ENCODE data around the gene CALM3.

Gene CALM3

DNA sequence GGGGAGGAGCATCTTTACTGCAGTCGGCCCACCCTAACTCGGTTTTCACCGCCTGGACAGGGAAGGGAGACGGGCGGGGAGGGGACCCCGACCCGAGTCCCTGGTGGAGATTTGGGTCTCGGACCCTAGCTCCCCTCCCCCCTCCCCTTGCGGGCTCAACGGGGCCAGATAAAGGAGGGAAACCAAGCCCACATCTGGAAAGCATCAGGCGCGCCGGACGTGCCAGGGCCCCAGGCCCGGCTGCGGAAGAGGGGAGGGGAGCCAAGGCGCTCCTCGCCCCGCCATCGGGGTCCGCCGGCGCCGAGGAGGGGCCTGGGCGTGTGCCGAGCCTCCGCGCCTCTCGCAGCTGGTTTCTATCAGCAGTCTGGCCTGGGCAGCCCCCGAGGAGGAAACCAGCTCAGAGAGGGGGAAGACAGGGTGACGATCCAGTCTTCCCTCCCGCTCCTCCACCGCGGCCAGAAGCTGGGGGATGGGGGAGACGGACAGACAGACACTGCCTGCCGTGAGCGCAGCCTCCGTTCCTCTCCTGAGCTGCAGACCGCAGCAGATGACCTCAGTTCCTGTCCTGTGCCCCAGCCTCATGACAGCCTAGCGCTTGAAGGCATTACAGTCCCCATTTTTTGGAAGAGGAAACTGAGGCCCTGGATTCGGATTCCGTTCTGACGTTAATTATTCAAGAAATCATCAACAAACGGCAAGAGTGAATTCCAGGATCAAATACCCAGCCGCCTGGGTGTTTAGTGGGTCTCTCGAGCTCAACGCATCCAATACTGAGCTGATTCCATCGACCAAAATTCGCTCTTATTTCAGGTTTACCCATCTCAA, 38.4 kb downstream of the CALM3 start:
- DNase-seq (ENCODE audit: low spot score): peak; percentile 83

DNA sequence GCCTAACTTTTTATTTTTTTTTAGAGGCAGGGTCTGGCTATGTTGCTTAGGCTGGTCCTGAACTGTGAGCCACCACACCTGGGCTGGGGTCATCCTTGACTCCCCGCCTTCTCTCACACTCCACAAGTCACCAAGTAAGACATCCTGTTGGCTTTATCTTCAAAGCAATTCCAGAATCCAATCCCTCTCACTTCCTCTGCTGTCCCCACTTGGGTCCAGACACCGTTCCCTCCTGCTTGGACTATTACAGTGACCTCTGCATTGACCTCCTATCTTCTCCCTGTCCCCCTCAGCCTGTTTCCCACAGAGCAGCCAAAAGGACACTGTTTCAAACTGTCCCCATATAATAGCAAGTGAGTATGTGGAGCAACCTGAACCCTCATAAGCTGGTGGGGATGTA, 39.5 kb downstream of the CALM3 start:
- no peak for DNase-seq (ENCODE audit: low spot score)

DNA sequence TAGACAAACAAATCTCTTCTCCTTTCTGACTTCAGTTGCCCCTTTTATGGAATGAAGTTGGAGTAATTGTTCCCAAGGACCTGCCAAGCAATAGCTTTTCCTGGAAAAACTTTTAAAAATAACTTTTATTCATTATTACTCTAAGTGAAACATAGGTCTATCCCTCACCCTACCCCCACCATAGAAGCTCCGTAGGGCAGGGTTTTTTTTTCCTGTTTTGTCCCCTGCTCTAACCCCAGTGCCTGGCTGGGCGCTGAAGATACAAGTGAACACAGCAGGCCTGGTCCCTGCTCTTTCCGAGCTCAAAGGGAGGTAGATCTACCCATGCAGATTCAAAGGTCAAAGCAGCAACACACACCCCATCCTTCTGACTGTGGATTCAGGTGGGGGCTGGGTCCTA, 43.6 kb downstream of the CALM3 start:
- no peak for DNase-seq (ENCODE audit: low spot score)

DNA sequence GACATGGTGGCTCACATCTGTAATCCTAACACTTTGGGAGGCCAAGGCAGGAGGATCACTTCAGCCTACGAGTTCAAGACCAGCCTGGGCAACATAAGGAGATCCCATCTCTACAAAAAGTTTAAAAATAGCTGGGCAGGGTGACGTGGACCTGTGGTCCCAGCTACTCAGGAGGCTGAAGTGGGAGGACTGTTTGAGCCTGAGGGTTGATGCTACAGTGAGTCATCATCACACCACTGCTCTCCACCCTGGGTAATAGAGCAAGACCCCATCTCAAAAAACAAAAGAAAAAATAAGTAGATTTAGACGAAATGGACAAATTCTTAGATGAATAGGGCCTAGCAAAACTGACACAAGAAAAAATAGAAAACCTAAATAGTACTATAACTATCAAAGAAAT, 45.3 kb downstream of the CALM3 start:
- DNase-seq (ENCODE audit: low spot score): no peak

DNA sequence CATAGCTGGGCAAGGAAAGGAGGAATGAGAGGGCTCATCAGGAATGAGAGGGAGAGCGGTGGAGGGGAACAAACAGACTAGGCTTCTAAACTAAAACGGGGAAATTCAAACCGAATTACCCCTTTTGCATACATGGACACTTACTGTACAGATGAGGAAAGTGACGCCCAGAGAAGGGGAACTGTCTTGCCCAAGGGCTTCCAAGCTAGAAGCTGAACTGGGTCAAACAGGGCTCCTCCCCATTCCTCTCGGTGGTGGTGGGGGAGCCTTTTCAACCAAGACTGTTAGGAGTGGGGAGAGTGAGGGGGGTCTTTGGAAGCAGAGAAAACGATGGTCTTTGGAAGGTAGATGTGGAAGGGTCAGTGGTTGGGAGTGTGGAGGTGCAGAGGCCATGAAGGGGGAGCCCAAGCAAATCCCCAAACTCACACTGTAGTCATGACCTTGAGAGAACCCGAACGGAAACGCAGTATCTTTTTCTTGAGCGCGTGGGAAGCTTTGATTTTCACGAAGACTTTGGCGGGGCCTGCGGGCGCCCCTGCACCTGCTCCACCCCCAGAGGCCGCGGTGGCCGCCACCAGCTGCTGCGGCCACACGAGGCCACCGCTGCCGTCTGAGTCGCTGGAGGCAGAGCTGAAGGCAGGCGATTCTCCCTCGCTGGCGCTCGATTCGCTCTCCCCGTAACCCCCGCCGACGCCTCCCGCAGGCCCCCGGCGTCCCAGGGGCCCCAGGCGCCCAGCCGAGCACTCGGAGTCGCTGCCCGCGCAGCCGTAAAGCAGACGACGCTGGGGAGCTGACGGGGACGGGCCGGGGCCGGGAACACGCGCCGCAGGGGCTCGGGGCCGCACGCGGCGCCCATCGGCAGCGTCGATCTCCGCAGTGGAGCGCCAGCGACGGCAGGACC, 47.2 kb downstream of the CALM3 start:
- DNase-seq (ENCODE audit: low spot score): no peak

DNA sequence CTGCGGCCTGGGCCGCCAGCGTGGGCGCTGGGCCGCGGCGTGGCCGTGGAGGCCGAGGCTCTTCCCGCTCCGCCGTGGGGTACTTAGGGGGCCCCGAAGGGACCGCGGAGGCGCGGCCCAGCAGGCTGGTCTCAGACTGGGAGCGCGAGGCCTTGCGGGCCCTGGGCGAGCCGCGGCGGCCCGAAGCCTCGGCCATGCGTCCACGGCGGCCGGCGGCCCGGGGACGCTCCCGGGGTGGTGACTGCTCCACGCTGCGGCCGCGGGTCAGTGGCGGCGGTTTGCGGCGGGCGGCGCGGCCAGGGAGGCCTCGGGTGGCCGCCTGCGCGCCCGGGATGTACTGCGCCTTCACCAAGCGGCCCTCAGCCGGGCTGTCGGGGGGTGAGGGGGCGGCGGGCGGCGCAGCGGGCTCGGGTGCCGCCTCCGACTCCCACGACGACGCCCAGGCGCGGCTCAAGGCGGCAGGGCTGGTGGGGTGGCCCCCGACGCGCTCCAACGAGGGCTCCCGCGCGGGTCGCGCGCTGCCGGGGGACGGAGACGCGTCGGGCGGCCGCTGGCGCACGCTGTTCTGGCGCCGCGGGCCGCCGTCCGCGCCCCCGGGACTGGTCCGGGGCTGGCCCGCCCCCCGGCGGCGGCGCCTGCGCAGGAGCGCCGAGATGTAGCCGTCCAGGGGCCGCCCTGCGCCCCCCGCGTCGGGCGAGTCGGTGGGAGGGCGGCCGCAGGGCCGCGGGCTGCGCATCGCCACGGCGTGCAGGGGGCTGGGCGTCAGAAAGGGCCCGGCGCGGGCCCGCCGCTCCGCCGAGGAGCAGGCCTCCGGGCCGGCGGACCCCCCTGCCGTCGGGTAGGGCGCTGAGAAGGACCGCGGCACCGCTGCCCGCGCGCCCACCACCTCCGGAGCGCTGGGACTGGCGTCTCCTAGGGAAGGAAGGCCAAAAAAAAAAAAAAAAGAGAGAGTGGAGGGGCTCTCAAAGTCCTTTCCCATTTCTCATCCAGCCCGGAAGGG, 48.1 kb downstream of the CALM3 start:
- DNase-seq (ENCODE audit: low spot score): no peak

DNA sequence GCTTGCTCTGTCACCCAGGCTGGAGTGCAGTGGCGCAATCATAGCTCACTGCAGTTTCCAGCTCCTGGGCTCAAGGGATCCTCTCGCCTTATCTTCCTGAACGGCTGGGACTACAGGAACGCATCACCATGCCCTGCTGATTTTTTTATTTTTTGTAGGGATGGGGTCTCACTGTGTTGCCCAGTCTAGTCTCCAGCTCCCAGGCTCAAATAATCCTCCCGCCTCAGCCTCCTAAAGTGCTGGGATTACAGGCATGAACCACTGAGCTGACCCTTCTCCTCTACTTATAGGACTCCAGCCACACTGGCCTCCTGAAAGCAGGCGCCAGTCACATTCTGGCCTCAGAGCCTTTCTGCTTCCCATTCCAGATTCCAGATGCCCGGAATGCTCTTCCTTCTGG, 49.3 kb downstream of the CALM3 start:
- no peak for DNase-seq (ENCODE audit: low spot score)

DNA sequence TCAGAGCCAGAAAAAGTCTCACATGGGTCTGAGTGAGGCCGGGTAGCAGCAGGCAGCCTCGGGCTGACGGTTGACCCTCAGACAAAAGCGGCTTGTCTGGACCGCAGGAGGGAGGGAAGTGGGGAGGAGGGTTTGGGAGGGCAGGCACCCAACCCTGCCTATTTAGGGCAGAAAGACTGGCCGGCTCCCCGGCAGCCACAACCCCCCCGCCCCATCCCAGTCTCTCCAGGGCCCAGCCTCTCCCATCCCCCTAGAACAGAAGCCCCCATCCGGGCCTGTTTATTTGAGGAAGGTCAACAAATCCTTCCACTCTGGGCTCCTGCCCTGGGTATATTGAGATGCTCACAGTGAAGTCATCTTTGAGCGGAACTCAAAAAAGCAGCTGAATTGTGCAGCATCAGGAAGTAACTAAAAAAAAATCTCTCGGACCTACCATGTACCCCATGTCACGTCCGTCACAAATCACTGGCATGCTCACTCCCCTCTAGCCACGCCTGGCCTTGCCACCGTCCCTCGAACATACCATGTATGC, 53.6 kb downstream of the CALM3 start:
- no peak for DNase-seq (ENCODE audit: low spot score)

DNA sequence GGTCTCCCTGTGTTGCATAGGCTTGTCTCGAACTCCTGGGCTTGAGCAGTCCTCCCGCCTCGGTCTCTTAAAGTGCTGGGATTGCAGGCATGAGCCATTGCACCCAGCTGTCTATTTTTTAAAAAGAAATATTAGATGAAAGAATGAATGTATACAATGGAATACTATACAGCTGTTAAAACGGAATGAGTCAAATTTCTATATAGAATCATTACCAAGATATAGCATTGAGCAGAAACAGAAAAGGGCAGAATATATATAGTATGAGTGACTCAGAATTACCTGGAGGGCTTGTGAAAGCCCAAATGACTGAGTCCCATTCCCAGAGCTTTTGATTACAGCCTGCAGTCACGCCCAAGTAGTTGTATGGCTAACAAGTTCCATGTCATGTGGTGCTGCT, 55.4 kb downstream of the CALM3 start:
- no peak for DNase-seq (ENCODE audit: low spot score)

DNA sequence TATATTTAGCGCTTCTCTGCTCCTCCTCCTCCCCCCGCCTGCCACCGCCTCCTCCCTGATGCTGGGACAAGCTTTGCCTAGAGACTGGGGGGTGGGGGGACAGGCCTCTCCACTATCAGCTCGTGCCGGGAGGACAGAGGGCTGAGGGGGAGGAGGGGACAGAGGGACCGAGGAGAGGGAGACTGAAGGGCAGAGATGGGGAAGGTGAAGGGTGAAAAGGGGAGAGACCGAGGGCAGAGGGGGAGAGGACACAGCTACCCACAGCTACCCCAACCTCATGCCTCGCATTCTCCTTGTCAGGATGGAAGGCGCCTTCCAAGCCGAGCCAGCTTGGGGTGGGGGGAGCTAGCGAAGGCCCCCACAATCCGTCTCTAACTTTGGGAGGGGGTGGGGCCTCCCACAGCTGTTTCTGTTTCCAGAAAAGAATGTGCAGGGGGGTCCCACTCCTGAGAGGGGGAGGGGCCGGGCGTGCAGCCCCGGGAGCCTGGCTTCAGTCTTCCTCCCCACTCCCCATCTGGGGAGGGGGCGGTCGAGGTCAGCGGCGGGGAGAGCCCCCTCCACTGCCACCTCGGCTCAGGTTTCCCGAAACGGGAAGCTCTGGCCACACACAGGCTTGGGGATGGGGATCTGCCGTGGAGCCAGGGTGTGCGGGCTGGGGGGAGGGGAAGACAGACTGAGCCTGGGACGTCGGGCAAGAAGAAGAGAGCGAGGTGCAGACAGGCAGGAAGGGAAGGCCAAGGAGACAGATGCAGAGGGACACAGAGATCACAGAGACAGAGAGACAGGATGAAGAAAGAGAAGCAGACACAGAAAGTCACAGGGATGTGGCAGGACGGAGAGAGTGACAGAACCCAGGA, 58.2 kb downstream of the CALM3 start:
- DNase-seq (ENCODE audit: low spot score): peak; percentile 41

DNA sequence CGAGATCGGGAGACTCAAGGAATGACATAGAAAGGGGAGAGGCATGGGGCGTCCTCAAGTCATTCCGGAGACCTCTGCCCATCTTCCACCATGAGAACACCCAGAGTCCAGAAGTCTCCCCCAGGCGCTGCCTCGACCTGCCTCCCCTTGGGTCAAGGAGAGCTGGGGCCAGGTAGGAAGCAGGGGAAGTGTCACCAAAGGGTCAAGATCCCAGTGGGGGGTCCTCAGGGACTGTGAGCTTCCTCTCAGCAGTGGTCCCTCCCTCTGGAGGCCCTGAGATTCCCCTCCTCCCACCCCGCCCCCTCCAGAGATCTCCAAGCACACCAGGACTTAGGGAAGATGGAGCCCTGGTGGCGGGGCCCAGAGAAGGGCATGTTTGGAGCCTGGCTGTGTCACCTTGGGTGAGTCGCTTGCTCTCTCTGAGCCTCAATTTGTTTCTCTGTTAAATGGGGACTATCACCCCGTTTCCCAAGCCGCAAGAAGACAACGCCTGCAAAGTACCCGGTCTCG, 58.9 kb downstream of the CALM3 start:
- DNase-seq (ENCODE audit: low spot score): peak; percentile 30
